CD4-positive, CD25-positive, alpha-beta regulatory T cell (primary cell): ENCODE results near the gene BBS12. TPM values are rescaled to one million over a fixed set of nuclear protein-coding genes. Genes with fewer than 3 reads are reported as not detected.

Experiments
- ATAC-seq, 2 donors: fragments of 150-1000 bp; cut with Tn5 transposase; one replicate each; pipeline ENCODE4 v1.10.0; 2021; ENCODE audit warnings: low read depth in 2 of 2, moderate number of reproducible peaks in 2 of 2, moderate library complexity in 1 of 2
- DNase-seq, 3 donors: peaks; one replicate each; pipeline versions ENCODE4 v3.0.0 to v3.0.0-alpha.2; 2012 to 2022; ENCODE audit warnings: mixed read lengths in 1 of 3
- H3K27ac ChIP-seq: one replicate; pipeline ENCODE4 v1.7.0; 2013; ENCODE audit warnings: mild to moderate bottlenecking, low read length; ENCODE audit not compliant: insufficient read depth, poor library complexity, severe bottlenecking
- H3K27me3 ChIP-seq: one replicate; pipeline ENCODE4 v1.7.0; 2013; ENCODE audit warnings: low read length; ENCODE audit not compliant: control insufficient read depth, insufficient read depth
- H3K36me3 ChIP-seq: one replicate; pipeline ENCODE4 v1.7.0; 2013; ENCODE audit warnings: mild to moderate bottlenecking, low read length, moderate library complexity; ENCODE audit not compliant: control insufficient read depth, insufficient read depth
- H3K4me1 ChIP-seq: 2 replicates; pipeline ENCODE4 v1.7.0; 2013; ENCODE audit warnings: mild to moderate bottlenecking, low read length; ENCODE audit not compliant: insufficient read depth, control insufficient read depth, poor library complexity, severe bottlenecking
- H3K4me3 ChIP-seq: one replicate; pipeline ENCODE4 v1.7.0; 2013; ENCODE audit warnings: low read depth, mild to moderate bottlenecking, low read length, moderate library complexity
- H3K9me3 ChIP-seq, 2 experiments: 1 replicate in 1 of 2; 2 replicates in 1 of 2; pipeline ENCODE4 v1.7.0; 2013; ENCODE audit warnings: low read length in 2 of 2, mild to moderate bottlenecking in 1 of 2, moderate library complexity in 1 of 2; ENCODE audit not compliant: control insufficient read depth in 2 of 2
- H3K27ac Mint-ChIP-seq, 3 donors: one replicate each; pipeline ENCODE4 v1.8.0; 2020 to 2022; ENCODE audit warnings: mild to moderate bottlenecking in 3 of 3, mixed read lengths in 3 of 3, moderate library complexity in 2 of 3
- H3K27me3 Mint-ChIP-seq: one replicate; pipeline ENCODE4 v1.8.0; 2022; ENCODE audit warnings: mild to moderate bottlenecking, mixed read lengths
- H3K36me3 Mint-ChIP-seq: one replicate; pipeline ENCODE4 v1.8.0; 2020; ENCODE audit warnings: mixed read lengths
- H3K4me1 Mint-ChIP-seq, 4 donors: one replicate each; pipeline ENCODE4 v1.8.0; 2020 to 2022; ENCODE audit warnings: mixed read lengths in 4 of 4, mild to moderate bottlenecking in 1 of 4
- H3K4me3 Mint-ChIP-seq, 4 donors: one replicate each; pipeline ENCODE4 v1.8.0; 2020 to 2022; ENCODE audit warnings: mild to moderate bottlenecking in 4 of 4, mixed read lengths in 4 of 4, moderate library complexity in 3 of 4
- H3K9me3 Mint-ChIP-seq, 7 donors: one replicate each; pipeline ENCODE4 v1.8.0; 2020 to 2022; ENCODE audit warnings: mixed read lengths in 7 of 7, mild to moderate bottlenecking in 3 of 7, moderate library complexity in 2 of 7
- polyA plus RNA-seq, 4 donors: library from polyadenylated mRNA; unstranded; fragments of 300-500 nt; fragmentation: Illumina TruSeq; gene quantifications; one replicate each; pipeline ENCODE4 v1.2.3, GENCODE V29; 2021
- total RNA-seq: library from RNA; stranded (reverse); gene quantifications from one replicate; pipeline ENCODE4 v1.2.3, GENCODE V29; 2022

Gene BBS12
- total and polyA plus RNA-seq, 5 donors from 2014 or later: 1.2 to 2.8 (median 1.7) TPM

- H3K27ac ChIP-seq: no peak overlapping the region
- H3K4me1 ChIP-seq: no peaks in the 10 kb centered on the region
- DNase-seq (peak; percentile 40 to 67 (median 58)), ATAC-seq (peak; percentile 91)
- Mint-ChIP-seq H3K4me1 (peaks cover 0 to 2% (median 0%) of the 10 kb centered on the region in 4 donors), H3K36me3 (no peaks in the 10 kb centered on the region), H3K9me3 (no peaks in the 10 kb centered on the region), H3K27me3 (peaks cover 21% of the 10 kb centered on the region), H3K27ac (no peak overlapping the region), H3K4me3 (no peak overlapping the region)
- H3K36me3 ChIP-seq: no peaks in the 10 kb centered on the region
- no peaks in the 10 kb centered on the region for H3K9me3 ChIP-seq
- H3K27me3 ChIP-seq: peaks cover 17% of the 10 kb centered on the region
- H3K4me3 ChIP-seq: no peak overlapping the region
These were observed 15.6 kb upstream of the BBS12 start for GRCh38 chr4:122716825-122717448.

GRCh38 chr4:122718281-122718680 is 14.2 kb upstream of the BBS12 start:
- H3K4me1 Mint-ChIP-seq: peaks cover 0 to 2% (median 0%) of the 10 kb centered on the region in 4 donors
- no peaks in the 10 kb centered on the region for H3K4me1 ChIP-seq
- no peak overlapping the region for H3K27ac Mint-ChIP-seq

GRCh38 chr4:122722256-122722655 is 10.2 kb upstream of the BBS12 start:
- Histone ChIP-seq H3K9me3 (no peaks in the 10 kb centered on the region), H3K36me3 (no peaks in the 10 kb centered on the region), H3K27me3 (peaks cover 22% of the 10 kb centered on the region), H3K27ac (no peak overlapping the region), H3K4me3 (no peak overlapping the region), H3K4me1 (no peaks in the 10 kb centered on the region)
- no peaks in the 10 kb centered on the region for H3K4me1 Mint-ChIP-seq
- peaks cover 0 to 2% (median 0%) of the 10 kb centered on the region in 7 donors for H3K9me3 Mint-ChIP-seq
- no peaks in the 10 kb centered on the region for H3K36me3 Mint-ChIP-seq
- no peak overlapping the region for H3K27ac Mint-ChIP-seq
- DNase-seq (no peak), ATAC-seq (no peak)
- peaks cover 48% of the 10 kb centered on the region for H3K27me3 Mint-ChIP-seq
- H3K4me3 Mint-ChIP-seq: no peak overlapping the region

More at GRCh38 chr4:122718281-122718680, 14.2 kb upstream of the BBS12 start:
- DNase-seq: no peak
- Histone ChIP-seq H3K9me3 (no peaks in the 10 kb centered on the region), H3K36me3 (no peaks in the 10 kb centered on the region), H3K27me3 (peaks cover 19% of the 10 kb centered on the region), H3K4me3 (no peak overlapping the region), H3K27ac (no peak overlapping the region)
- H3K27me3 Mint-ChIP-seq: peaks cover 34% of the 10 kb centered on the region
- H3K4me3 Mint-ChIP-seq: no peak overlapping the region
- H3K9me3 Mint-ChIP-seq: peaks cover 0 to 2% (median 0%) of the 10 kb centered on the region in 7 donors
- ATAC-seq: no peak
- no peaks in the 10 kb centered on the region for H3K36me3 Mint-ChIP-seq

- Mint-ChIP-seq H3K27ac (no peak overlapping the region), H3K4me1 (peaks cover 4 to 26% (median 7%) of the 10 kb centered on the region in 4 donors), H3K36me3 (no peaks in the 10 kb centered on the region), H3K9me3 (no peaks in the 10 kb centered on the region), H3K4me3 (no peak overlapping the region), H3K27me3 (peaks cover 12% of the 10 kb centered on the region)
- H3K27me3 ChIP-seq: peaks cover 7% of the 10 kb centered on the region
- H3K36me3 ChIP-seq: no peaks in the 10 kb centered on the region
- no peak overlapping the region for H3K4me3 ChIP-seq
- no peaks in the 10 kb centered on the region for H3K9me3 ChIP-seq
- peaks cover 13% of the 10 kb centered on the region for H3K4me1 ChIP-seq
- ATAC-seq (no peak), DNase-seq (no peak)
- no peak overlapping the region for H3K27ac ChIP-seq
These were observed 3.6 kb upstream of the BBS12 start for GRCh38 chr4:122728856-122729255.

GRCh38 chr4:122731676-122732075 is 828 bp upstream of the BBS12 start:
- Histone ChIP-seq H3K36me3 (no peaks in the 10 kb centered on the region), H3K27me3 (no peaks in the 10 kb centered on the region), H3K4me1 (peaks cover 13% of the 10 kb centered on the region), H3K4me3 (peak overlapping the region; percentile 58), H3K27ac (peak overlapping the region; percentile 74), H3K9me3 (no peaks in the 10 kb centered on the region)
- H3K4me1 Mint-ChIP-seq: peaks cover 10 to 30% (median 12%) of the 10 kb centered on the region in 4 donors
- no peaks in the 10 kb centered on the region for H3K9me3 Mint-ChIP-seq
- peaks cover 4% of the 10 kb centered on the region for H3K36me3 Mint-ChIP-seq
- peak overlapping the region in 2 of 4 donors; percentile 17 to 89 for H3K4me3 Mint-ChIP-seq
- no peaks in the 10 kb centered on the region for H3K27me3 Mint-ChIP-seq
- H3K27ac Mint-ChIP-seq: peak overlapping the region in 2 of 3 donors; percentile 29 to 98
- ATAC-seq (no peak), DNase-seq (no peak)

- H3K4me3 Mint-ChIP-seq: peak overlapping the region; percentile 89 to 98 (median 97)
- peak overlapping the region; percentile 85 for H3K27ac ChIP-seq
- H3K4me1 ChIP-seq: peaks cover 13% of the 10 kb centered on the region
- peaks cover 11% of the 10 kb centered on the region for H3K36me3 Mint-ChIP-seq
- no peaks in the 10 kb centered on the region for H3K27me3 Mint-ChIP-seq
- no peaks in the 10 kb centered on the region for H3K27me3 ChIP-seq
- H3K4me1 Mint-ChIP-seq: peaks cover 10 to 30% (median 12%) of the 10 kb centered on the region in 4 donors
- DNase-seq: no peak
- peaks cover 2% of the 10 kb centered on the region for H3K36me3 ChIP-seq
- no peaks in the 10 kb centered on the region for H3K9me3 ChIP-seq
- H3K4me3 ChIP-seq: peak overlapping the region; percentile 92
- ATAC-seq: no peak
- peak overlapping the region in 2 of 3 donors; percentile 46 to 98 for H3K27ac Mint-ChIP-seq
- H3K9me3 Mint-ChIP-seq: no peaks in the 10 kb centered on the region
These were observed 1.2 kb downstream of the BBS12 start for GRCh38 chr4:122733787-122734120.

- Mint-ChIP-seq H3K27ac (no peak overlapping the region), H3K4me3 (no peak overlapping the region), H3K36me3 (peaks cover 20% of the 10 kb centered on the region), H3K27me3 (no peaks in the 10 kb centered on the region), H3K4me1 (peaks cover 3 to 8% (median 6%) of the 10 kb centered on the region in 4 donors), H3K9me3 (peaks cover 0 to 8% (median 0%) of the 10 kb centered on the region in 7 donors)
- Histone ChIP-seq H3K36me3 (peaks cover 13% of the 10 kb centered on the region), H3K27me3 (no peaks in the 10 kb centered on the region), H3K9me3 (no peaks in the 10 kb centered on the region), H3K4me3 (no peak overlapping the region), H3K27ac (no peak overlapping the region), H3K4me1 (no peaks in the 10 kb centered on the region)
- DNase-seq (no peak), ATAC-seq (no peak)
These were observed 6.7 kb downstream of the BBS12 start for GRCh38 chr4:122739174-122739573.
